ENCODE measurements around the gene CRIP2. TPM values are rescaled to one million over a fixed set of nuclear protein-coding genes. Genes with fewer than 3 reads are reported as not detected.

CRIP2 gene
- polyA plus RNA-seq, 1 donor (not counting 4 experiments of a cell fraction or from before 2014, with no cell fraction given), result 4.8 TPM

GRCh38 chr14:105495990-105496830 lies 21.6 kb downstream of the CRIP2 start:
- DNase-seq (ENCODE audit: low read depth, low spot score) (no peak), FAIRE-seq (no peak)
- no peaks in the 10 kb centered on the region for H3K27me3 ChIP-seq (ENCODE audit: control insufficient read depth, extremely low read depth, insufficient read depth, low read length)
- H3K9me3 ChIP-seq (ENCODE audit: control insufficient read depth, low read depth, low read length), result no peaks in the 10 kb centered on the region
- H2AFZ ChIP-seq (ENCODE audit: control insufficient read depth, low read length), result no peak overlapping the region
- H3K9ac ChIP-seq (ENCODE audit: control insufficient read depth, extremely low read depth, insufficient read depth, low read length), result no peak overlapping the region
- no peaks in the 10 kb centered on the region for H3K9me1 ChIP-seq (ENCODE audit: control insufficient read depth, extremely low read depth, insufficient read depth, low read length)
- no peak for TF ChIP-seq CTCF (optimal IDR thresholded peaks at IDR 0.05 in 1 of 3, IDR thresholded peaks at IDR 0.05 in 1 of 3, conservative IDR thresholded peaks at IDR 0.05 in 1 of 3; ENCODE audit: extremely low read depth in 1 of 3, insufficient read depth in 2 of 3, low read length in 3 of 3)
- TF ChIP-seq EZH2 (IDR thresholded peaks at IDR 0.05; ENCODE audit: low read length), result no peak
- H3K4me3 ChIP-seq (ENCODE audit: control insufficient read depth in 2 of 3, extremely low read depth in 1 of 3, insufficient read depth in 2 of 3, low read depth in 1 of 3, low read length in 3 of 3), result no peak overlapping the region
- H3K27ac ChIP-seq (ENCODE audit: control insufficient read depth, insufficient read depth, low read length), result no peak overlapping the region
- peaks cover 11% of the 10 kb centered on the region for H3K4me1 ChIP-seq (ENCODE audit: control insufficient read depth, extremely low read depth, insufficient read depth, low read length)
- peaks cover 2 to 3% of the 10 kb centered on the region in 2 experiments for H3K36me3 ChIP-seq (ENCODE audit: control insufficient read depth in 2 of 2, extremely low read depth in 1 of 2, insufficient read depth in 2 of 2, low read length in 2 of 2)
- no peaks in the 10 kb centered on the region for H3K79me2 ChIP-seq (ENCODE audit: control insufficient read depth, insufficient read depth, low read length)
- dilution Hi-C loops (cut with MboI; ENCODE audit: extremely low pct_ligation_motif_present, low sequenced_read_pairs), result no loop called here
- peaks cover 5% of the 10 kb centered on the region for H4K20me1 ChIP-seq (ENCODE audit: control insufficient read depth, extremely low read depth, insufficient read depth, low read length)
- no peak overlapping the region for H3K4me2 ChIP-seq (ENCODE audit: control insufficient read depth, extremely low read depth, insufficient read depth, low read depth, low read length)

GRCh38 chr14:105496831-105497591 lies 22.4 kb downstream of the CRIP2 start:
- no peak for TF ChIP-seq EZH2 (IDR thresholded peaks at IDR 0.05; ENCODE audit: low read length)
- no peak for TF ChIP-seq CTCF (optimal IDR thresholded peaks at IDR 0.05 in 1 of 3, IDR thresholded peaks at IDR 0.05 in 1 of 3, conservative IDR thresholded peaks at IDR 0.05 in 1 of 3; ENCODE audit: extremely low read depth in 1 of 3, insufficient read depth in 2 of 3, low read length in 3 of 3)
- Histone ChIP-seq H3K4me1 (ENCODE audit: control insufficient read depth, extremely low read depth, insufficient read depth, low read length) (peaks cover 8% of the 10 kb centered on the region), H3K9me3 (ENCODE audit: control insufficient read depth, low read depth, low read length) (no peaks in the 10 kb centered on the region), H3K36me3 (ENCODE audit: control insufficient read depth in 2 of 2, extremely low read depth in 1 of 2, insufficient read depth in 2 of 2, low read length in 2 of 2) (peaks cover 2 to 3% of the 10 kb centered on the region in 2 experiments), H3K4me2 (ENCODE audit: control insufficient read depth, extremely low read depth, insufficient read depth, low read depth, low read length) (no peak overlapping the region), H4K20me1 (ENCODE audit: control insufficient read depth, extremely low read depth, insufficient read depth, low read length) (peaks cover 3% of the 10 kb centered on the region), H2AFZ (ENCODE audit: control insufficient read depth, low read length) (no peak overlapping the region), H3K79me2 (ENCODE audit: control insufficient read depth, insufficient read depth, low read length) (no peaks in the 10 kb centered on the region), H3K9me1 (ENCODE audit: control insufficient read depth, extremely low read depth, insufficient read depth, low read length) (no peaks in the 10 kb centered on the region), H3K9ac (ENCODE audit: control insufficient read depth, extremely low read depth, insufficient read depth, low read length) (no peak overlapping the region), H3K27me3 (ENCODE audit: control insufficient read depth, extremely low read depth, insufficient read depth, low read length) (no peaks in the 10 kb centered on the region), H3K27ac (ENCODE audit: control insufficient read depth, insufficient read depth, low read length) (no peak overlapping the region), H3K4me3 (ENCODE audit: control insufficient read depth in 2 of 3, extremely low read depth in 1 of 3, insufficient read depth in 2 of 3, low read depth in 1 of 3, low read length in 3 of 3) (no peak overlapping the region)
- dilution Hi-C loops (cut with MboI; ENCODE audit: extremely low pct_ligation_motif_present, low sequenced_read_pairs), result no loop called here
- DNase-seq (ENCODE audit: low read depth, low spot score), result no peak
- no peak for FAIRE-seq

Data from keratinocyte (primary cell).